Kidney (tissue), 14 donors: Measurements from ENCODE around the gene FURIN. TPM values are rescaled to one million over a fixed set of nuclear protein-coding genes. Genes with fewer than 3 reads are reported as not detected.

Source experiments
- DNase-seq, 5 donors: peaks; one replicate each; pipeline ENCODE4 v3.0.0-alpha.2; 2013 to 2020
- FAIRE-seq: peaks from 2 replicates; lab custom pipeline; 2012; peaks lifted over from hg19 to GRCh38; lab: Jason Lieb, UNC
- H3K27ac ChIP-seq, 2 donors: one replicate each; pipeline ENCODE4 v1.7.0; 2013; ENCODE audit warnings: low read depth in 2 of 2, low read length in 2 of 2, inconsistent platforms in 1 of 2
- H3K27me3 ChIP-seq: one replicate; pipeline ENCODE4 v1.7.1; 2013; ENCODE audit warnings: low read length, inconsistent platforms; ENCODE audit not compliant: control insufficient read depth, insufficient read depth
- H3K36me3 ChIP-seq, 3 donors: one replicate each; pipeline versions ENCODE4 v1.7.0 to v1.7.1; 2013; ENCODE audit warnings: low read length in 3 of 3, control low read depth in 1 of 3, inconsistent platforms in 1 of 3; ENCODE audit not compliant: insufficient read depth in 3 of 3, control insufficient read depth in 2 of 3
- H3K4me1 ChIP-seq, 3 donors: one replicate each; pipeline versions ENCODE4 v1.7.0 to v1.7.1; 2013; ENCODE audit warnings: low read length in 3 of 3, inconsistent platforms in 1 of 3, low read depth in 1 of 3; ENCODE audit not compliant: control insufficient read depth in 2 of 3, insufficient read depth in 2 of 3
- H3K4me3 ChIP-seq, 3 donors: one replicate each; pipeline versions ENCODE4 v1.7.0 to v1.8.1; 2013; ENCODE audit warnings: low read length in 3 of 3, control low read depth in 1 of 3, inconsistent platforms in 1 of 3
- H3K9ac ChIP-seq, 3 donors: one replicate each; pipeline versions ENCODE4 v1.7.0 to v1.7.1; 2013; ENCODE audit warnings: low read length in 3 of 3, control low read depth in 1 of 3, inconsistent platforms in 1 of 3
- H3K9me3 ChIP-seq, 3 donors: one replicate each; pipeline versions ENCODE4 v1.7.0 to v1.7.1; 2013; ENCODE audit warnings: low read length in 3 of 3, control low read depth in 1 of 3, inconsistent platforms in 1 of 3; ENCODE audit not compliant: control insufficient read depth in 2 of 3, insufficient read depth in 1 of 3
- CTCF ChIP-seq: IDR thresholded peaks from 3 replicates; pipeline ENCODE4 v1.5.1; 2012; ENCODE audit warnings: mild to moderate bottlenecking, moderate library complexity, borderline replicate concordance; ENCODE audit not compliant: insufficient read depth; ENCODE audit errors: extremely low read depth
- intact Hi-C: fragments of 100-400 bp; cut with DNase I; formaldehyde crosslinking; loops from one replicate; pipeline ENCODE4 v1.11.1; 2022
- polyA plus RNA-seq: library from polyadenylated mRNA; stranded (reverse); fragments of 350-450 nt; fragmentation: Illumina TruSeq; extraction: RNeasy Lipid Tissue Mini Kit (QIAGEN cat#74804); gene quantifications from one replicate; pipeline ENCODE4 v1.2.3, GENCODE V29; 2014; ENCODE audit warnings: low read depth, low replicate concordance; ENCODE audit not compliant: insufficient read depth
- total RNA-seq: library from RNA; stranded (reverse); fragmentation: NEBNext Ultra II Directional; extraction: Animal tissue kit (Norgen Biotek cat#: 25700); gene quantifications from one replicate; pipeline ENCODE4 v1.2.1, GENCODE V29; 2021
- donor health status: control.
- donor health status: control.
- donor health status: control.
- donor health status: control.
- donor health status: control.
- donor health status: DM: yes; HTN: yes; CAD: no.
- donor health status: Normal renal cell carcinoma (clear cell type).

FURIN gene
- total and polyA plus RNA-seq, 2 donors from 2014 or later, result 36.4 to 75.9 TPM

GRCh38 chr15:90911906-90912769, 43.8 kb downstream of the FURIN start:
- H3K36me3 ChIP-seq, result peaks cover 2 to 70% (median 53%) of the 10 kb centered on the region in 3 donors
- no peak overlapping the region for H3K27ac ChIP-seq
- intact Hi-C loops, result no loop called here
- H3K9me3 ChIP-seq, result no peaks in the 10 kb centered on the region
- H3K27me3 ChIP-seq, result no peaks in the 10 kb centered on the region
- no peak overlapping the region for H3K4me3 ChIP-seq
- no peak overlapping the region for H3K9ac ChIP-seq
- TF ChIP-seq CTCF, result no peak
- no peaks in the 10 kb centered on the region for H3K4me1 ChIP-seq
- DNase-seq, result peak in 1 of 5 donors; percentile 64
- FAIRE-seq, result no peak

GRCh38 chr15:90912770-90913075, 44.3 kb downstream of the FURIN start:
- Histone ChIP-seq H3K36me3 (peaks cover 2 to 68% (median 51%) of the 10 kb centered on the region in 3 donors), H3K4me3 (no peak overlapping the region), H3K9me3 (no peaks in the 10 kb centered on the region), H3K4me1 (no peaks in the 10 kb centered on the region), H3K27me3 (no peaks in the 10 kb centered on the region), H3K27ac (no peak overlapping the region), H3K9ac (no peak overlapping the region)
- intact Hi-C loops, result no loop called here
- no peak for TF ChIP-seq CTCF
- FAIRE-seq (no peak), DNase-seq (no peak)

- peaks cover 2 to 68% (median 57%) of the 10 kb centered on the region in 3 donors for H3K36me3 ChIP-seq
- peak in 1 of 5 donors; percentile 52 for DNase-seq
- no peak overlapping the region for H3K4me3 ChIP-seq
- no peak overlapping the region for H3K27ac ChIP-seq
- no peak for FAIRE-seq
- intact Hi-C loops, result no loop called here
- no peaks in the 10 kb centered on the region for H3K27me3 ChIP-seq
- H3K9ac ChIP-seq, result no peak overlapping the region
- no peaks in the 10 kb centered on the region for H3K4me1 ChIP-seq
- H3K9me3 ChIP-seq, result no peaks in the 10 kb centered on the region
- TF ChIP-seq CTCF, result no peak
Observed at GRCh38 chr15:90913398-90913944, 45.1 kb downstream of the FURIN start.
